ENCODE data around the gene CACNA1C. TPM values are rescaled to one million over a fixed set of nuclear protein-coding genes. Genes with fewer than 3 reads are reported as not detected.

The CACNA1C gene
- total RNA-seq, 4 donors from 2014 or later: 2.0 to 4.2 (median 2.5) TPM

GRCh38 chr12:2312175-2312574, 259.4 kb downstream of the CACNA1C start:
- 86 to 89% methylated on average over 7 of the region's 7 CpGs for WGBS, 2 donors
- intact Hi-C loops (cut with DNase I): no loop called here
- H3K36me3 ChIP-seq: no peaks in the 10 kb centered on the region
- no peak overlapping the region for H3K4me3 ChIP-seq (replicated peaks in 1 of 3)
- peaks cover 0 to 8% of the 10 kb centered on the region in 2 donors for H3K4me1 ChIP-seq
- TF ChIP-seq CTCF (IDR thresholded peaks at IDR 0.05) (no peak), POLR2A (IDR thresholded peaks at IDR 0.05) (no peak)
- no peak overlapping the region for H3K27ac ChIP-seq
- H3K27me3 ChIP-seq: no peaks in the 10 kb centered on the region
- H3K9me3 ChIP-seq: no peaks in the 10 kb centered on the region
- no peak for DNase-seq

DNA sequence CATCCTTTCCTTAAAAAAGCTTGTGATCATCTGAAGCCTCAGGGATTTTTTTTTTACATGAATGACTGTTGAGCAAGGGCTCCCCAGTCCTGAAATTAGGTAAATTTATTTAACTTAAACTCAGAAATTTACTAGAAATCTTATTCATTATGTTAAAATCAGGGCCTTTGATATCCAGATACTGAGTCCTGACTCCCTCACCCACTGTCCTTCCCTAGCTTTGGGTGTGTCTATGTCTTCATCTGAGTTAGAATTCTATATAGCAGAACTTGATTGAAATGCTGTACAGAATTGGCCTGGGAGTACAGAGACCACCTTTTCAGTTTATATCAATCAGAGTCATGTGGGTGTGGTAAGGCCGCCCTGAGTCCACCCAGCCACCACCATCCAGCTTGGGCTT, 260.0 kb downstream of the CACNA1C start:
- Histone ChIP-seq H3K27me3 (no peaks in the 10 kb centered on the region), H3K4me3 (replicated peaks in 1 of 3) (no peak overlapping the region), H3K27ac (no peak overlapping the region), H3K36me3 (no peaks in the 10 kb centered on the region), H3K4me1 (peaks cover 0 to 8% of the 10 kb centered on the region in 2 donors), H3K9me3 (no peaks in the 10 kb centered on the region)
- no peak for DNase-seq
- intact Hi-C loops (cut with DNase I): no loop called here
- WGBS, 2 donors: 94 to 100% methylated on average over 1 of the region's 1 CpG
- TF ChIP-seq POLR2A (IDR thresholded peaks at IDR 0.05): no peak
- no peak for TF ChIP-seq CTCF (IDR thresholded peaks at IDR 0.05)

DNA sequence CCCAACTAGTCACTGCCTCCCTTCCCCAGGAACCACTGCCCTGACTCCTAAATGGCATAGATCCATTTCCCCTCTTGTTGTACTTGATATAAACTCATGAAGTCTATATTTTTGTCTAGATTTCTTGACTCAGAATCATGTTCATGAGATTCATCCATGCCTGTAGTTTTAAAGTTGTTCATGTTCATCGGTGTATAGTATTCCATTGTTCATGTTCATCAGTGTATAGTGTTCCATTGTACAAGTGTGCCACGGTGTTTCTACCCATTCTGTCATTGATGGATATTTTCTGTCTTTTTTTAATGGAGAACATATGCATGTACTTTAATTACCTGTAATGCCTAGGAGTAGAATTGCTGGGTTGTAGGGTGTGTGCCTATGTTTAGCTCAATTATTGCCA, 261.7 kb downstream of the CACNA1C start:
- Histone ChIP-seq H3K9me3 (no peaks in the 10 kb centered on the region), H3K4me3 (replicated peaks in 1 of 3) (no peak overlapping the region), H3K36me3 (no peaks in the 10 kb centered on the region), H3K27me3 (no peaks in the 10 kb centered on the region), H3K27ac (no peak overlapping the region), H3K4me1 (peaks cover 0 to 10% of the 10 kb centered on the region in 2 donors)
- WGBS, 2 donors: 50 to 96% methylated on average over 2 of the region's 2 CpGs
- no peak for DNase-seq
- TF ChIP-seq POLR2A (IDR thresholded peaks at IDR 0.05): no peak
- TF ChIP-seq CTCF (IDR thresholded peaks at IDR 0.05): no peak
- intact Hi-C loops (cut with DNase I): no loop called here

DNA sequence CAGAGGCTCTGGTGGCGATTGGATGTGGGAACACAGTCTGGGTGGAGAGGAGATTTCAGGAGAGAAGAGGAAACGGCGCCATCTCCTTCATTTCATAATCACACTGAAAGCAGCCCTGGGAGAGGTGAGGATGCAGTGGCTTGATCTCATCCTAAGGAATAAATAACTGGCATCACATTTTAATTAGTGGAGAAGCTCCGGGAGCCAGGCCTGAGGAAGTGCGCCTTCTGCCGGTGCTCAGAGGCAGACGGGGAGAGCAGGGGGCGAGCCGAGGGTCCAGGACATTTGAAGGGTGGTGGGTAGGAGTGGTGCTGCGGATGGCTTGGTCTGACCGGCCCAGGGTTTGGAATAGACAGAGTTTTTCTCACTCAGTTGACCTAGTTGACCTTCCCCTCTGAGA, 265.0 kb downstream of the CACNA1C start:
- no peaks in the 10 kb centered on the region for H3K9me3 ChIP-seq
- no peak for DNase-seq
- H3K27ac ChIP-seq: no peak overlapping the region
- TF ChIP-seq CTCF (IDR thresholded peaks at IDR 0.05) (no peak), POLR2A (IDR thresholded peaks at IDR 0.05) (no peak)
- 68% methylated on average over 11 of the region's 11 CpGs for WGBS, 2 donors
- H3K4me3 ChIP-seq (replicated peaks in 1 of 3): no peak overlapping the region
- H3K4me1 ChIP-seq: peaks cover 0 to 16% of the 10 kb centered on the region in 2 donors
- no peaks in the 10 kb centered on the region for H3K36me3 ChIP-seq
- H3K27me3 ChIP-seq: no peaks in the 10 kb centered on the region
- intact Hi-C loops (cut with DNase I): no loop called here

DNA sequence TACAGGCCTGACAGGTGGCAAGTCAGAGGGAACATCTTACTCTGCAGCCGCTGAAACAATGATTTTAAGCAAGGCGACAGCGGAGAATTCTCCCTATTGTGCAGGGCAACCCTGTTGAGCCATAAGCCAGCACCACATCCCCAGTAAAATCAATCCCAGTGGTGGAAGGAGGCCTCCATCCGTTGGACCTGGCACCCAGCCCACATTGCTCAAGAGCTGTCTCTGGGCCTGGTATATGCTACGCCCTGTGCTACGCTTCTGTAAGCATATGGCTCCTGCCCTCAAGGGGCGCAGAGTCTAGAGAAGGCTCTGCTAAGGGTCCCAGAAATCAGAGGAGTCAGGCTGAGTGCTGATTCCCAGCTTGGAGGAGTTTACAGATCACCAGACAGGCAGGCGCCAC, 265.5 kb downstream of the CACNA1C start:
- H3K9me3 ChIP-seq: no peaks in the 10 kb centered on the region
- no peak for DNase-seq
- 83% methylated on average over 8 of the region's 8 CpGs for WGBS, 2 donors
- H3K27ac ChIP-seq: no peak overlapping the region
- H3K4me3 ChIP-seq (replicated peaks in 1 of 3): no peak overlapping the region
- H3K27me3 ChIP-seq: no peaks in the 10 kb centered on the region
- intact Hi-C loops (cut with DNase I): no loop called here
- H3K4me1 ChIP-seq: peaks cover 0 to 19% of the 10 kb centered on the region in 2 donors
- no peak for TF ChIP-seq CTCF (IDR thresholded peaks at IDR 0.05)
- TF ChIP-seq POLR2A (IDR thresholded peaks at IDR 0.05): no peak
- H3K36me3 ChIP-seq: no peaks in the 10 kb centered on the region
